Measurements from ENCODE around the gene CHD6.

- TF ChIP-seq CTCF (conservative IDR thresholded peaks at IDR 0.05; ENCODE audit: low read length) (no peak), EZH2phosphoT487 (IDR thresholded peaks at IDR 0.05; ENCODE audit: borderline replicate concordance, low read depth, low read length) (no peak)
Measured at GRCh38 chr20:41470362-41471095, 147.6 kb downstream of the CHD6 start.

Data from OCI-LY7 (cell line).